NCI-H82 (cell line): ENCODE measurements around the gene MORN1.

Experiments
- DNase-seq: peaks from one replicate; lab custom pipeline; 2025; lab: John Stamatoyannopoulos, UW

The MORN1 gene

DNA sequence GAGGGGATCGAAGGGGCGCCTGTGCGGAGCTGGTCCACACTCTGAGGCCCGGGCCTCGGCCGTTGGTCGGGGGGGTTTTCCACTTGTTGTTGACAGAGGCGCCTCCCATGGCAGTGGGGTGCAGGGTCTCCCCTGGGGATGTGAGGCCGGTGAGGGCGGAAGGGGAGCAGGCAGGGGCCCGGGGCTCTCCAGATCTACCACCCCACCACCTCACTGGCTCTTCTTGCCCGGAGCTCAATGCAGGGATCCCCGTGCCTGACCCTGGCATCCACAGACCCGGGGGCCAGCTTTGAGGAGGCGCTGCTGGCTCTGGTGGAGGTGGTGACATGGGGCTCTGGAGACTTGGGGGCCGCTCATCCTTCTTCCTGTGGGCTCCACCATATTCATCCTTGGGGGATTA lies 28.1 kb upstream of the MORN1 start:
- DNase-seq: no peak

DNA sequence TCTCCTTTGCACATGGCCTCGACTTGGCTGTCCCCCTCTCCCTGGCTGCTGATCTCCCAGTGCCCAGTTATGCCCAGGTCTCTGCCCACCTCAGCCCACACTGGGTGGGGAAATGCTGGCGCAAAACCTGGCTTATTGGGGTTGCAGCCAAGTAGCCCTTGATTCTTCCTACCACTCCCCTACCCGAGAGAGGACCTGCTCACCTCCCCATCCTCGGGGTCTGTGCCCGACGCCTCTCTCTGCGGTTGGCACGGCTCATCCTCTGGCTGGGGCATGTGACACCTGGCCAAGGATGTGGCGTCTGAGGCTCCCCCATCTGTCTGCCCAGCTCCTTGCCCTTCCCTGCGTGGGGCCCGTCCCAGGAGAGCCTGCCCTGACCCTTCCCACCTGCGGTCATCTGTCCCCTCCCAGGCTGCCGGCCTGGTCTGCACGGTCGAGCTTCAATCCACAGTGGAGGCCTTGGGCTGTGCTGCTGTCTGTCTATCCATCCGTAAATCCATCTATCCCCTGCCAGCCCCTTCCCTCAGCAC lies 27.5 kb upstream of the MORN1 start:
- no peak for DNase-seq

DNA sequence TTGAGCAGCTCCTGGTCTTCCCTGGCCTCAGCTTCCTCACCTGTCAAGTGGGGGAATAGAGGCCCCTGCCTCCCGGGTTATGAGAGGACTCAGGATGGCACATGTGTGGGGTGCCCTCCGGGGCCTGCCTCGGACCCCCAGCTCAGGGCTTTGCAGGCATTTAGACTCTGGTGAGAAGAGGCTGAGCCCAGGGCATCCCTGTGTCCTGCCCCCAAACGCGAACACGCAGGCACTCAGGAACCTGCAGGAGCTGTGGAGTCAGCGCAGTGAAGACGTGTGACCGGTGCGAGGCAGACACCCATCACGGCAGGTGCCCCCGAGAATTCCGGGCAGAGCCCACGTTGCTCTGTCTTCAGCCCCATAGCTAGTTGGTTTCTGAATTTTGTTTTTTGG lies 26.5 kb upstream of the MORN1 start:
- DNase-seq: no peak

DNA sequence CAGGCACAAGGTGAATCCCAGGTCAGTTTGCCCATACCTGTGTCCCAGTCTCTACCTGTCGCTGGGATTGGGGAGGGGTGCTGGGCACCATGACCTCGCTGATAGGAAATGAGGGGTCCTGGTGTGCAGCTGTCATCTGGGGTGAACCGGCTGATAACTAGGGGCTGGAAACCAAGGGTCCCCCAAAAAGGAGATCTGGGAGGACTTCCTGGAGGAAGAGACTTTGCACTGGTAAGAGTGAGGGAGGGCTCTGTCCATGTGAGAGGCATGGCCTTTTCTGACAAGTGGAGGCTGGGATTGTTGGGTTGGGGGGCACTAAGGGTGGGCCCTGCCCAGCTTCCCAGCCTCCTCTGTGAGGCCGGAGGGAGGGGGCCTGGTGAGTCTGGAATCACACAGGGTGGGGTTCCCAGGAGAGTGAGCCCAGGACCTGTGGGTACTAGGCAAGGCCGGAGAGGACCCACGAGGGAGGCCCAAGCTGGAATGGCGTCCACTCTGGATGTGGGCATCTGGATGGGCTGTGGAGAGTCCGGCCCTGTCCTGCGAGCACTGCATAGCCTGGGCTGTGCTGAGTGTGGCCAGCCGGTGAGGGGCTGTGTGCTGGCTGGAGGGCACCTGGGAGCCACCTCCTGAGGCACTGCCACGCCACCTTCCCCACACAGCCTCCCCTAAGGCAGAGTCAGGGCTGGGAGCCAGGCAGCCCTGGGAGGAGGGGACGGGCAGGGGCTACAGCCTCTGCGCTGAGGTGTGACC lies 25.9 kb upstream of the MORN1 start:
- no peak for DNase-seq

DNA sequence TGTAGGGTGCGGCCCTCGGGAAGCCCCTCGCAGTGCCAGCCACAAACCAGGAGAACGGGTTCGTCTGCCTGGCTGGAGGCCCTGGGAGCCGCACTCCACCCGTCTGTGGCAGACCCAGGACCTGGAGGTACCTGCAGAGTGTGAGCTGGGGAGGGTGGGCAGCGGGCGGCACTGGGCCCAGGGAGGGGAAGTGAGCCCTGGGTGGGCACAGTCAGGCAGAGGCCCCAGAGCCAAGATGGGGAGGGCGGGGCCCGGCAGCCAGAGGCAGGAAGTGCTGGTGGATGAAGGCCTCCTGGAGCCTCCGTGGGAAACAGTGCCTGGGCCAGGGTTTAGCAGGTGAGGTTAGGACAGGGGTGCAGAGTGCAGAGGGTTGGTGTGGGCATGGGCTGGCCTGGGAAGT lies 25.0 kb upstream of the MORN1 start:
- DNase-seq: no peak

DNA sequence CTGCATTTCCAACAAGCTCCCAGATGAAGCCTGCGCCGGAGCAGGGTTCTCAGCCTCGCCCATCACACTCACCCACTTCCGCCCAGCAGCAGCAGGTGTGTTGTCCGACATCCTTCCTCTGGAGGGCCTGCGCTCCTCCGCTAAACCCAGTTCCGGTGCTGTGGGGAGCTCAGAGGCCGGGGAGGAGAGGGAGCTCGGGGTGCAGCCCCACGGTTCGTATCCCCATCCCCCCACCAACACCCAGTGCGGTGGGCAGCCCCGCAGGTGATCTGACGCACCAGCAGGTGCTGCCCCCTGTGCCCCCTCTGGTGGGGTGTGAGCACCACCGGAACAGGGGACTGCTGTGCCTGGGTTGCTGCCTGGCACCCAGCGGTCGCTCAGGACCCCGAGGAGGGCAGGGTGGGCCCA lies 24.5 kb upstream of the MORN1 start:
- no peak for DNase-seq

DNA sequence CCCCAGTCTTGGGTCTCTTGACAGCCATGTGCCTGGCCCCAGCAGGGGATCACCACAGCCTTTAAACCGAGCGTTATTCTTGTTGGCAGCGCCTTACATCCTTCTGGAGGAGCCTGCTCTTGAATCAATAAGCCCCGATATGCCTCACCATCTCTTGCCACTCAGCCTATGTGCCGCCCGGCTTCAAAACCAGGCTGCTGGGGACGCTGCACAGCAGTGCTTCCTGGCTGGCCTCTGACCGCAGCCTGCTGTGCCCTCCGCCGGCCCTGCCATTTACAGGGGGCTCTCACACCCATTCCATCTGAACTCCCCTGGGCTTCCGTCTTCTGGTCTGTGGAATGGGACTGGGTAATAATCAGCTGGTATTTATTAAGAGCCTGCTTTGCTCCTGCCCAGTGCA lies 24.0 kb upstream of the MORN1 start:
- no peak for DNase-seq

DNA sequence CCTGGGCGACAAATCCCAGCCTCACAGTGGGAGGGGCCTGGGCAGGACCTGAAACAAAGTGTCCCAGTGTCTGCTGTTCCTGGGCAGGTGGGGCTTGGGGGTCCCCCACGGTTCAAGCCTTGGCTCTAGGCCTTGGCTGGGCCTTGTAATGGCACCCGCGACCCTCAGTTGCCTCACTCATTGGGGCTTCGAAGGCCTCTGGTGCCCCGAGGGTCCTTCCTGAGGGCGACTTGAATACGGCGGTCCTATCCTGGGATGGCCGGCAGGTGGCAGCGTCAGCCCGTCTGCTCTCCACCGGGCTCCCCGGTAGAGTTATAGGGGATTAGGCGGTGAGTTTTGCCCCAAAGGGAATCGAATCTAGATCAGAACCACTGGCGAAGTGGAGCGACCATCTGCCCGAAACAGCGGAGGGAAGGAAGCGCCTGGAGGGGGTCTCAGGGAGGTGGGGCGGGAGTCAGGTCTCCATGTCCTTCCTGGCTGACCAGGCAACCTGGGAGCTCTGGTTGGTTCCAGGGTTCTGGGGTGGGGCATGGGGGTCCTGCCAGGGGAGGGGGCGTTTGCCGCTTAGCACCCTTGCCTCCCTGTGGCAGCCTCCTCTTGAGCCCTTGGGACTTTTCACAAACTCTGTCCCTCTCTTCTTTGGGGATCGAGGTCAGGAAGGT lies 23.1 kb upstream of the MORN1 start:
- DNase-seq: peak; percentile 85

DNA sequence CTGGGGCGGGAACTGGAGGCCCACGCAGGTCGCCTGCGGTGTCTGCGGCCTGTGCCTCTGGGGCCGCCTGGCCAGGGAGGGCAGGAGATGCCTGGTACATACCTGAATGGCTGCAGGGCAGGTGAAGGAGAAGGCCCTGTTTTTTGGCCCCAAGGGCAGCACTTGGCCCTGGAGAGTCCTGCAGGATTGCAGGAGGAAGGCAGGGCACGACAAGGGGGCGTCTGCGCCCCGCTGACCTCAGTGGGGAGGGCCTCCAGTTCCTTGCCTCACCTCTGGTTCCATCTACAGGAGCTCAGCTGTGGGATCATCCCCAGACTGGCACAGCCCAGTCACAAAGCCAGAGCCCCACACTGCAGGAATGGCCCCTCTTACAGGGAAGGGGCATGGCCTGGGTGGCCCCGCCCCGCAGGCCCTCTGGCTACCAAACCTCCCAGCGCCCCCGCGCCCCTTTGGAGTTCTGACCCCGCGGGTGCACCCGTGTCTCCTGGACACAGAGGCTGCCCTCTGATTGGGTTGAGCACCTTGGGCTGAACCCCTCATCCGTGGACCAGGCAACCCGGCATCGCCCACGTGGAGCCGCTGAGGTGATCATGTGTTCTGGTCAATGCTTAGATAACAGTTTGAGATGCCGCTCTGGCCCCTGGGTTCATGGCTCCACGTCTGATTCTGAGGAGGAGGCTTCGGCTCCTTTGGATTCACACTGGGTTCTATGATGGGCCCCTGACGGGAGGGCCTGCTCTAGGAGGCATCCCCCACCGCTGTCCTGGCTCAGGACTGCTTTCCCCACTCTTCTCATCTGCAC lies 22.3 kb upstream of the MORN1 start:
- DNase-seq: peak; percentile 57

DNA sequence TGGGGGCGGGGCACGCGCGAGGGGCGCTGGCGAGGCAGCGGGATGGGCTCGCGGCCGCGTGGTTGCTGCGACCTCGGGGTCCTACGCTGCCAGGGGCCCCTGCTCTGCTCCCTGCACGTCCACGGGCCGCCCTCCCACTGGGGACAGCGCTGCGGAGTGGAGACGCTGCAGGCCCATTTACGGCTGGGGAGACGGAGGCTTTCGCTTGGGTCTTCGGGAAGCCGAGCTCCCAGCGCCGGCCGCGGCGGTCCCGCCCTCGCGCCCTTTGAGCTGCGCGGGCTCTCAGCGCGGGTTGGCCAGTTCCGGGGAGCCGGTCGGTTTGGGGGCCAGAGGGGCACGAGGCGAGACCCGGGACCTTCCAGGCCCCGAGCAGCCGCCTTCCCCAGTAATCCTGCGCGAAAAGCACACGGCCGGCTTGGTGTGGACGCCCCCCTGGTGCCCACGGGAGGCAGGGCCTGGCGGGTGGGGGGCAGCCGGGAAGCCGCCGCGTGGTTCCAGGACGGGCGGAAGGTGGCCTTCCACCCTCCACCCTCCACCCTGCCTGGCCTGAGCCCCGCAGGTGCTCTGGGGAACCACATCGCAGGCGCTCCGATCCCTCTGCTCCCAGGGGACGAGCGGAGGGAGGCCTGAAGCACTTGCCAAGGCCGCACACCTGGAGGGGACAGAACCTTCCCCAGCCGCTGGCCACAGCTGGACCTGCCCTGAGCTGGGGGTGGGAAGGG lies 21.6 kb upstream of the MORN1 start:
- DNase-seq: peak; percentile 80

DNA sequence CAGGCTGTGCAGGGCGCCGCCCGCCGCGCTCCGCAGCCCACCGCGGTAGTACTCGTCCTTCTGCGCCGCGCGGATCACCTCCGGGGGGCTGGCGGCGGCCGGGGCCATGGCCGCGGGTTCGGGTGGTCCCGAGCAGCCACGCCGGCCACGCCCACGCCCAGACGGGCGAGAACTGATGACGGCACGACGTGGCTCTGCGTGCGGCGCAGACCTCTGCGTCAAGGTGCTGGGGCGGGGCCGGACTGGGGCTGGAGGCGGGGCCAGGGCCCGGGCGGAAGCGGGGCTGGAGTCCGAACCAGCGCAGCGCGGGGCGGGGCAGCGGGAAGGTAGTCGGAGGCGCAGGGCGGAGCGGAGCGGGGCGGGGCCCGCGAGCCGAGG lies 21.0 kb upstream of the MORN1 start, which contains the start of gene PEX10:
Gene PEX10 (minus strand): TSS at position 170 of the 378 bp plus-strand sequence. CDS start 62 bp downstream, at position 108.
- DNase-seq: peak; percentile 98

DNA sequence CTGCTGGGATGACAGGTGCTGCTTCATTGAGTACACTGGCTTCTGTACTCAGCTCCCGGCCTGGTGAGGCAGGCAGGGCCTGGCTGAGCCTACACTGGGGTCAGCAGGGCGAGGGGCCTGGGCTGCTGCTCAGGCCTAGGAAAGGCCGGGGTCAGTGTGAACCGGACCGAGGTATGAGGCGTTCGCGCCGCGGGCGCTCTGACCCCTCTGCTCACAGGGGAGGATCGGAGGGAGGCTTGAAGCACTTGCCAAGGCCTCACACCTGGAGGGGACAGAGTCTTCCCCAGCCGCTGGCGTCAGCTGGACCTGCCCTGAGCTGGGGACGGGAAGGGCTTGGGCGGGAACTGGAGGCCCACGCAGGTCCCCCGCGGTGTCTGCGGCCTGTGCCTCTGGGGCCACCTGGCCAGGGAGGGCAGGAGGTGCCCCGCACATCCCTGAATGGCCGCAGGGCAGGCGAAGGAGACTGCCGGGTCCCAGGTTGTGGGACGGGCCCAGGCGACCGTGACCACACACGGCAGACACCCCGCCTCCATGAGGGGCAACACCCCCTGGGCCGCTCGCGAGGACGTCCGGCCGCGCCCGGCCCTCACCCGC lies 20.5 kb upstream of the MORN1 start:
- no peak for DNase-seq

DNA sequence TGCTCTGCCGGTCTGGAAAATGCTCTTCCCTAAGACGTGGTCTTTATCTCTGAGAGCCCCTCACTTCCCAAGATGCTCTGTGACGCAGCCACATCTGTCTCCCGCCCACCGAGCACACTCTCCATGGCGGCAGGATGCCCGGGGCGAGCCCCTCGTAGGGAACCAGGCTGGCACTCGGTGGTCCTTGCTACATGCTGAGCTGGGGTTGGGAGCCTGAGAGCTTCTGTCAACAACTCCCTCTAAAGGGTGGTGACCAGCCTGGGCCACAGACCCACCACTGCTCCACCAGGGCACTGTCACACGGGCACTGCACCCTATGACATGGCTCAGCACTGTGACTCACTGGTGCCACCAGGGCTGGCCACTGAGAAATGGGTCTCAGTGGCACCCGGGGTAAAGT lies 18.4 kb upstream of the MORN1 start:
- no peak for DNase-seq

DNA sequence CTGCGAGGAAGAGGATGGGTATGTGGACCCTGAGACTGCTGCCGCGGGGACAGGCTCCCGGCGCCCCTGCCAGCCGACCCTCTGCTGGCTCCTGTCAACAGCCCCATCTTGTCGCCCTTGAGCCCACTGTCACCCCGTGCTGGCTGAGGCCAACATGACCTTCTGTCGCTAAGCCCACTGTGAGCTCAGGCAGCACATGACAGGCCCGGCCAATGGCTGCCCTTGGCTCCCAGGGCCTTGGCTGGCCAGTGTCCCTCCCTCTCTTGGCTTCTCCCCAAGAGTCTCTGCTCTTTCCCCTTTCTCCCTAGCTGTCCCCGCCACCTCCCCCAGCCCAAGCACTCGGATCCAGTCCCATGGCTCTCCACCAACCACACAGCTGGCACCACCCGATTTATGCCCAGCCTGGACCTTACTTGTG lies 17.5 kb upstream of the MORN1 start:
- DNase-seq: no peak

DNA sequence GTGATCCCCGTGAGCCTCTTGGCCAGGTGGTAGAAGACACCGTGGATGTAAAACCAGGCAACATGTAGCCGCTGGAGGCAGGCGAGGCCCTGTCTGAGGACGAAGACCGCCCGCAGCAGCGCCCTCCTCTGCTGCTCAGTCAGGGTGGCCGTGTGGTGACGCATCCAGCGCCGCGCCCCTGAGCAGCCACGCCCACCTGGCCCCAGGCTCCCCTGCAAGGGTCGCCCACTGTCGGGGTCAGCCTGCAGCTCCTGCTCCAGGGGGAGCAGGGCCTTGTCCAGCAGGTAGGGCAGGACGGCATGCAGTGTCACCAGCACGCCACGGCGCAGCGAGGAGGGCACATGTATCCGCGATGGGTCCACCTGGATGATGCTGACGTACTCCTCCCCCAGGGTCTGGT lies 17.1 kb upstream of the MORN1 start:
- DNase-seq: peak; percentile 37

DNA sequence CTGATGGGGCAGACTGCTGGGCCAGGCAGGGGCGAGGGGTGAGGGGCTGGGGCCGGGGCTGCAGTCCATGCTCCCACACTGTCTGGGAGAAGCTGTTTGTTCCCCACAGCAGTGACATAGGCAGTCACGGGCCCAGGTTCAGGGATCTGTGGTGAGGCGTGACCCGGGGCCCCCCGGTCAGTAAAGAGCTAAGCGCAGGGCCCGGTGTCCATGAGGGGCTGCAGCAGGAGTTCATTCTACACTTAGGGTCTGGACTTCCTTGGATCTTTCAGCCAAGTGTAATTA lies 16.6 kb upstream of the MORN1 start:
- DNase-seq: no peak

DNA sequence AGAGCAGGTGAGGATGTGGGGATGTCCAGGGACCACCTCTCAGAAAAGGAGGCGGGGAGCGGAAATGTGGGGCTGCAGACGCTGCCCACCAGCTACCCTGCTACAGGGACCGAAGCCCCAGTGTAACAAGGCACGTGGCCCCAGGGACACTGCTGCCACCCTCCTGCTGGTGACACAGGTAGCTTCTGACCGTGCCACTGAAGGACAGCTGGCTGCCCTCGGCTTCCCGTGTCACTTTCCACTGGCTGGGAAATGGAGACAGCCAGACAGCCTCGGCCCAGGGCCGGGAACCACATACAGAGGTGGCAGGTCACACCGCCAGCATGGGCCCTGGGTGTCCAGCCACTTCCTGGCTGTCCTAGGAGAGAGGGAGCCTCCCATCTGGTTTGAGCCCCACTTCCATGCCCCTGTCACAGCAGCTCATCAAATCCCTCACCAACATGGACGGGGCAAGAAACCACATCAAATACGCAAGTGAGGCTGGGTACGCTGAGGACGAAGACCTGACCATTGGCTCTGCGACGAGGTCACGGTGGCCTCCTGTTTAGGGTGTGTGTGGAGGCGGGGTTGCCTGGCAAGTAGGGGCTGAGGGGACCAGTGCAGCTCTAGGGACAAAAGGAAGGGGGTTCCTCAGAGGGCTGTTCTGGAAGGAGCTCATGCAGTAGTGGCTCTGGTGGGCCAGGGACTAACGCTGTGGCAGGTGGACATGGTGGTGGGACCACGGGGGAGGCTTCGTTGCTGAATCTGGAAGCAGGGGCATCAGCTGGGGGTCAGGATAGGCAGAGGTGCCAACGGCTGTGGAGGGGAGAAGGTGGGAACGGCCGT lies 16.0 kb upstream of the MORN1 start:
- DNase-seq: no peak

DNA sequence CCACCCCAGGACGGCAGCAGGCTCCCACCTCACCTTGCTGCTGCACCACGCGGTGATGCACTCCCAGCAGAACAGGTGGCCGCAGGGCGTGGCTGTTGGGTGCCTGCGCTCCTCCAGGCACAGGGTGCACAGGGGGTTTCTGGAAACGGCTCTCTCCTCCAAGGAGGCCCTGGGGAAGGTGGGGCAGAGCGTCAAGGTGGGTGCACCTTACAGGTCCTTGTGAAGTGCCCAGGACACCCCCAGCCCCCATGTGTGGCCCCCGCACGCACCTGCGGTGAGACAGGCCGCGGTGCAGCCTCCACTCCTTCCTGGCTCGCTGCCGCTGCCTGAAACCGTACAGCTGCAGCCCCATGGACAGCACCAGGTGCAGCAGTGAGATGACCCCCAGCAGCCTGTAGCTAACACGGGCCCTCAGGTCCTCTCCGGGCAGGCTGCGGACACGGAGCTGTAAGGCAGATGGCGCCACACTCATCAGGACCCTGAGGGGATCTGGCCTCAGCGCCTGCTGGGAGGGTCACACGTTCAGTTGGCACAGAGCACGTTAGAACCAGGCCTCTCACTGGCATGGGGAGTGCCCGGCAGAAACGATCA lies 15.2 kb upstream of the MORN1 start:
- peak; percentile 50 for DNase-seq

DNA sequence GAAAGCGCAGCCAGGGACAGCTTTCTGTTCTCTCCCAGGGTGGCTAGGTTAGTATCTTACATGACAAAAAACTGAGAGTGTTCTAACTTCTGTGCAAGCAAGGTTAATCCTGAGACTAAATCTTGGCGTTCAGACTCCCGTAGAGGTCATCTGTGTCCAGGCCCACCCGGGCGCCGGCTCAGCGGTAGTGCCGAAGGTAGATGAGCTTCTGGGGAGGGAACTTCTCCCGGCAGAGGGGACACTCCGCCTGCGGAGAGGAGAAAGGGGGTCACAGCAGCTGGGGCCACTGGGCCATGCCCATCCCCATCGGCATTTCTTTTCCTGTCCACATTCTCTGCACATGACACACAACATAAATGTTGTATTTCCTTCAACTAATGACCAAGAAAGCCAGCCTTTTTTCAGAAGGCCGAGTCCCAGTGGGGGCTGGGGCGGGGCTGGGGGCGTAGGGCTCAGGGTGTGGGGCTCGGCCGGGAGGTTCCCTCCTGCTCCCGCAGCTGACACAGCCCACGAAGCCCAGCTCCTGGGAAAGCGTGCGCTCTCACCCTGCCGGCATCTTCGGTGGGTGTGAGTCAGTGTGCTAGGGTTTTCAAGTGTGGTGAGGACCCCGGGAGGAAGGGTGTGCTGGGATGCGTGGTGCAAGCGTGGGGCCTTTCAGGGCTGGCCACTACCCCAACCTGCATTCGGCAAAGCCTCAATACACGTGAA lies 14.4 kb upstream of the MORN1 start:
- DNase-seq: no peak
